GM21723 (cell line): ENCODE measurements around the gene EPB41L4A.

Experiments
- ATAC-seq: cut with Tn5 transposase; IDR thresholded peaks from one replicate; pipeline ENCODE4 v1.9.1; 2021; ENCODE audit warnings: mild to moderate bottlenecking, moderate library complexity; ENCODE audit not compliant: unreplicated experiment

Gene EPB41L4A

DNA sequence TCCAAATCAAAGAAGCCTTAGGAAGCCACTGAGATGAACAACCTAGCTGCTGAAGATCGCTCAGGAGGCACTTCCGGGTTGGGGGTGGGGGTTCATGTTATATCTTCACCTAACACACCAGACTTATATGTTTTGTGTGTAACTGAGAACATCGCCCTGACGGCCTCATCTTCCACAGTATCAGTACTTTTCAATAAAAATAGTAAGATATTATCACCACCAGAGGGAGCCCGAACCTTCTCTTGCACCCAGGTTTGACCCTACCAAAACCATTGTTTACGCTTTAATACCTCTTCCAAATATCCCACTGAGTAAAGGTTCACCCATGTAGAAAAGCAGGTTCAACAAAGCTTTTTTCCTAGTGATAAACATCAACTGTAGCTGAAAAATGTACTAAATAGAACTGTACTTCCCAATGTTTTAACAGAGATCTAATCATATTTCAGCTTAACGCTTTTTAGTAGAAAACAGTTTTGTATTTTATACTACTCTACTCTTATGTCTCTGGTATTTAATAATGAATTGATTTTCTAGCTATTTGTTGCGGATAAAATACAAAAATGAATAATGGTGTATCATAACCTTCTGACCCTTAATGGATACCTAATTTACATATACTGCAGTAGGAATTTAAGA lies 244.0 kb downstream of the EPB41L4A start:
- peak; percentile 86 for ATAC-seq

- no peak for ATAC-seq
Observed at GRCh38 chr5:112165897-112166737, 253.0 kb downstream of the EPB41L4A start.

- no peak for ATAC-seq
Observed at GRCh38 chr5:112165399-112165798, 253.7 kb downstream of the EPB41L4A start.

DNA sequence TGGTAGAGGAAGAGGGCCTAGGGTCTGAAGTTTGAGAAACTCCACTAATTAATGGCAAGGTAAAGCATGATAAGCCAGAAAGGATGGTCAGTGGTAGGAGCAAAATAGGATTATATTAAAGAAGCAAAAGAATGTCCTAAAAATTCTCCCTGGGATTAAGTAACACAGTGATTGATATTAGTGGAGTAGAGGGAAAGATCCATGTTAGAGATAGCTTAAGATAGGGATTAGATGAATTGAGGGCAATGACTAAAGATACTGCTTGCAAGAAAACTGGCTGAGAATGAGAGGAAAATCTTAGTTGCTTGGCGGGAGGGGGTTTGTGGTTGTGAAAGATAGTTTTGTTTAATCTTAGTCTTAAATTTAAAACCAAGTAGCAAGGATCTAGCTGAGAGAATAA lies 255.6 kb downstream of the EPB41L4A start:
- no peak for ATAC-seq

DNA sequence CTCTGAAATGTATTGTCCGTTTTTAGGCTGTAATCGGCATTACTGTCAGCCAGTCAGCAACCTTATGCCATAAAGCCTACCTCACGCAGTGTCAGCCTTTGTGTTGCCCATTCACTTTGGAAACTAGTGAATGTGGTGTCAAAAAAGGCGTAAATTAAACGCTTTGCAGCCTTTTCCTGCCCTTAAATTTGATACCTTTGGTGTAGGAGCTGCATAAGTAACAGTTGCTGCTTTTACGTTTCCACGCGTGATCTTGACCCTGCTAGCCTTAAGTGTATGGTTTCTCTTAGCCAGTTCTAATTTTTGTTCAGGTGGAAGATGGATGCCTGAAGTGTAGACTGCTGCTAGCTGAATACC lies 257.7 kb downstream of the EPB41L4A start:
- no peak for ATAC-seq

- ATAC-seq, result peak; percentile 97
Observed at GRCh38 chr5:112160652-112161391, 258.3 kb downstream of the EPB41L4A start.

DNA sequence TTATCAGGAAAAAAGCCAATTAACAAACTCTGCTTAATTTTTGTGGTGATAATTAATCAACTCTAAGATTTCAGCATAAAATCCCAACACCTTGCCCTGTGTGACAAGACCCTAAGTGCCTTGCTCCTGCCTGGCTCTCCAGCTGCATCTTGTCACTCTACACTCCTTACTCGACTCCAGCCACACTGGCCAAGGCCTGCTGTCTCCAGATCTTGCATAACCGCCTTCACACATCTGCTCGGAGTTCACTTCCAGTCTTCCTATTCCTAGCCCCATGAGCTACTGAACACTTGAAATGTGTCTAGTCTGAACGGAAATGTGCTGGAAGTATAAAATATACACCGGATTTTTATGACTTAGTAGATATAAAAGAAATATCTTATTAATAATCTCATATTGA lies 259.6 kb downstream of the EPB41L4A start:
- ATAC-seq, result no peak

DNA sequence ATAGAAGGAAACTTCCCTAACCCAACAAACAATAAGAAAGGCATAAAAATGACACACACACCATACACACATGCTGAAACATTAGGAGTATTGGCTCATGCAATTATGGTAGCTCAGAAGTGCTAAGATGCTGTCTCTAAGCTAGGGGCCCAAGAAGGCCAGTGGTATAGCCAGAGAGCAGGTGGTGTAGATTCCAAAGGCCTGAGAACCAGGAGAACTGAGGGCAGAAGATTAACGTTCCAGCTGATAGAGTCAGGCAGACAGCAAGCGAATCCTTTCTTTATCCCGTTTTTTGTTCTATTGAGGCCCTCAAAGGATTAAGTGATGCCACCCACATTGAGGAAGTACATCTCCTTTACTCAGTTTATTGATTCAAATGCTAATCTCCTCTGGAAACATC lies 262.9 kb downstream of the EPB41L4A start:
- ATAC-seq, result no peak

DNA sequence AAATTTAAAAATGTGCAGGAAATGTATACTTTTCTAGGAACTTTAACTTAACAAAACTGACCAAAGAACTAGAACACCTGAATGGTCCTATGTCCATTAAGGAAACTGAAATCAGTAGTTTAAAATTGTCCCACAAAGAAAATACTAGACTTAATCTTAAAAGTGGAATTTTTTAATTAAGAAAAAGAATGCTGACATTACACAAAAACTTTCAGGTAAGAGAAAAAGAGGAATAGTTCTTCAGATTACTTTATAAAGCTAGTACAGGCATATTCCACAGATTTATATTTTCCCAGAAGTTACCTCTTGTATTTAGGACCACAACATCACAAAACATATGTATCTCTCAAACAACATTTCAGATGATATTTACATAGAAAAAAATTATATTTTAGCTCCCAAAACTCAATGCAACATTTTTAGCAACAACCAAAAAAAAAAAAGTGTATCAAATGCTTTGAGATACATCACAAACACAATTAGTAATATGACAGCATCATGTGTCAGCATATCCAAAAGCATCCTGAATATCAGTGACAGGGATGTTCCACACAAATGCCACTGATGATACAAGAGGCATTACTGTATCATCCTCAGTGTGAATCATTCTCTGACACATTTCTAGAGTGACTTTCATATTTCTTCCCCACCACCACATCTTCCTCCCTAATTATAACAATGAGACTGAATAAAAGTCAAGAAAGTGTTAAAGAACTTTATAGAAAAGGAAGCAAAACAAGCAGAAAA lies 264.0 kb downstream of the EPB41L4A start:
- no peak for ATAC-seq

DNA sequence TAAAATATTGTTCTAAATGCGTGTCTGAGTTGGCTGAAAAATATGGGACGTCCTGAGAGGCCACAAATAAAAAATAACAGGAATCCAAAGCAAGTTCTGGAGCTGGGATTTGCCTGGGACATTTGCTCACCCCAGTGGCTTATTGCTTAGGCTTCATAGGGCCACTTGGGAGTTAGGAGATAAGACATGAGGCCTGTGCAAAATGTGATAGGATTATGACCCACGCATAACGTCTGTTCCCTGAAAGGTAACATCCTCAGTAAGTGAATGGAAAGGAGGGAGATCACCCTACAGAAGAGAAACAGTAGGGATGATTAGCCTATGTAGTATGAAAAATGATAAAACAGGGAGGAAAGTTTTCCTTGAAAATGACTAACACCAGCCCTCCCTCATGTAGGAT lies 269.4 kb downstream of the EPB41L4A start:
- ATAC-seq, result no peak

DNA sequence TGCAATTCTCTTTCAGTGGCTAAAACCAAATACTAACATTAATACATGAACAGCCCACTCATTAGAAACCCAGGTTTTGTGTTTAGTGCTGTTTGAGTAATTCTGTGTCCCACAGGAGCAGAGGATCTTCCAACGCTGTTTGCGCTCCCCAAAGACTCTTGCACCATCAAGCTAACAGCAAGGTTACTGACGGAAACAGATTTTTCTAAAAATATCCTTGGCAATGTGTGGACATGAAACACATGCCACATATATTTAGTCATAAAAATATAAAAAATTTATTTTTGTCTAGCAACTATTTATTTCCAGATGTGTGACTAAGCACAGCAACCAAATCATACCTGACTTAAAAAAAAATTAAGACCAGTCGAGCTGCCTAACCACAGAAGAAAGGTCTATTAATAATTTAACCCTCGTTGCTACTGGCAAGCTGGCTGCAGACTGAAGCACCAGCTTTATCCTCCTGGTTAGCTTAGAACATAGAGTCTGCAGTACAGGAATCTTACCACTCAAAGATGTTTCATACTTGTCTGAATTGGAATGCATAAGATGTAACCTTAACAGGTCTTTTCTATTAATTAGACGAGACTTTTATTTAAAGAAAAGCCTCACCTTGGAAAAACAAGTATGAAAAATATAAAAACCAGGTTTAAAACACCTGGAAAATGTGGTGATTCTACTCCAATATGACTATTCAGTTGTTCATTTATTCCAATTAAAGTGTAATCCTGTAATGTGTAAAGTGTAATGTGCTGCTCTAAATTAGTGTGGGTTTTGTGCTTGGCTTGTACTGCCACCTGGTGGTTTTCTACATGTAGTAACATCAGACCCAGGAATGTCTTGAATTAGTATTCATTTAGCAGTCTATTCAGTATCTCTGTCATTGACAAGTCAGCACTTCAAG lies 272.5 kb downstream of the EPB41L4A start:
- ATAC-seq, result peak; percentile 89

DNA sequence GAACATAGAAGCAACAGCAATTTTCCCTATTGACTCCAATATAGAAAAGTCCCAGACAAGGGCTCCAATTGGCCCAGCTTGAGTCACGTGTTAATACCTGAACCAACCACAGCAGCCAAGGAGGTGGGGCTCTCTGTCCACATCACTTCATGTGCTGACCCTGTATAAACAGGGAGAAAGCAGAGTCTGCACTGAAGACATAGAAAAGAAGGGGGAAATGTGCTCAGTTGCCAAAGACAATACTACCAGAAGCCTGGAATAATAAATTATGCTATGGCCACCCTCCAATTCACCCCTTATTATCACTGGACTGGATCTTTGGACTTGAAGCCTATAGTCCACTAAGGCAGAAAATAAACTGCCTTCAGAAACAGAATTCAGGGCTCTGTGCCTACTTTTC lies 275.4 kb downstream of the EPB41L4A start:
- no peak for ATAC-seq

GRCh38 chr5:112142769-112143270 lies 276.3 kb downstream of the EPB41L4A start:
- ATAC-seq, result no peak

- ATAC-seq, result no peak
Observed at GRCh38 chr5:112141582-112141981, 277.5 kb downstream of the EPB41L4A start.

GRCh38 chr5:112138526-112138925 lies 280.6 kb downstream of the EPB41L4A start:
- no peak for ATAC-seq

DNA sequence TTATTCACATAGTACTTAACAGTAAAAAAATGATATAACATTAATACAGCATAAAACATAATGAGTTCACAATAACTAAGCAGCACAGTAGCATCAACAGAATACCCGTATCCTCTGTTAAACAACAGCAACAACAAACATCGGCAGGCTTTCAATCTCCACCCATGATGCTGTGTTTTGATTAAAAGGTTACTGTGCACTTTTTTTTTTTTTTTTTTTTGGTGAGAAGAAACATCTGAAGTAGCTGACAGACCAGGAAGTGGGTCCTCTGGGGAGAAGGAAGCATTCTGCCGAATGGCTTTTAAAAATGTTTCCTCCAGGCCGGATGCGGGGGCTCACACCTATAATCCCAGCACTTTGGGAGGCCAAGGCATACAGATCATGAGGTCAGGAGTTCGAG lies 282.3 kb downstream of the EPB41L4A start:
- ATAC-seq, result no peak

DNA sequence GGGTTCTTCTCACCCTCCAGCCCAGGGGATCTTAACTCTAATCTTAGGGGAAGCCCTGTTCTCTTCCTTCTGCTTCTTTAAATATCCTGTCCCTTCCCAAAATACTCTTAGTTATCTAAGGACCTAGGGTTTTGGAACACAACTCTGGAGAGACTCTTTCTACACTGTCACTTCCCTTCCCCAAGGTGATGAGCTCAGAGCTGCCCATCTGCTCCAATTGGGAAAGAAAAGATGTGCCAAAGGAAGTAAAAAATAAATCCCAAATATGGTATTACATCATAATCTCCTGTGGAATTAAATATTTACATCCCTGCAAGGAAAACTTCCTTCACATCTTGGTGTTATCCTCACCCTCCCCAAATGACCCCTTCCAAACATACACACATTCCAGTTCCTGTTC lies 291.2 kb downstream of the EPB41L4A start:
- ATAC-seq, result no peak

DNA sequence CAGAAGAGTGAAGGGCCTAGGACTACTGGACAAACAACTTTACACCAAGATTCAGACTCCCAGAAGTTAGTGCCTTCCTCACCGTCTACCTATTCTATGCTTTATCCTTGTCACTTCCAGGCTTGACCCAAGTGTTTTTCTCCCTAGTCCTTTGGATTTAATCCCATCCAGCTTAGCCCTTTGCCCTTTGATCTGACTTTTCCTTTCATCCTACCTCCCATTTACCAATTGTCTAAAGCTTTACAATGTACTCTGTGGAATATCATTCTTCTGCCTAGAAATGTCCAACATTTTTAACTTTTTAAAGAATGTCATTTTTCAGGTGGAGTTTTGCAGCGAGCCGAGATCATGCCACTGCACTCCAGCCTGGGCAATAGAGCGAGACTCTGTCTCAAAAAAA lies 292.1 kb downstream of the EPB41L4A start:
- ATAC-seq, result no peak

- ATAC-seq, result no peak
Observed at GRCh38 chr5:112125903-112126302, 293.2 kb downstream of the EPB41L4A start.

DNA sequence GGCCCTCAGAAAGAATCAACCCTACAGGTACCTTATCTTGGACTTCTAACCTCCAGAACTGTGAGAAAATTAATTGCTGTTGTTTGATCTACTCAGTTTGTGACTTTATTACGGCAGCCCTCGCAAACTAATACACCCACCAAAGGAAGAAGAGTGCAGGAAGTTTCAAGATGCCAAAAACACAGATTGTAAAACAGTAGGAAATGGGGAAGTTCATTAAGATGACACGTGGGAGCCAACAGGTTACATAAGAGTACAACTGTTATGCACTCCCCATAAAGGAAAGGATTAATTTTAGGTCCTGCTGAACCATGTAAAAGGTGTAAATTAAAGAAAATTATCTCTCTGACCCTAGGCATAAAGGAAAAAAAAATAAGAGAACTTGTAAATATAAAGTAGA lies 294.3 kb downstream of the EPB41L4A start:
- ATAC-seq, result no peak
